Astrocyte of the spinal cord (primary cell): ENCODE measurements around the gene FAM240B.

Experiments used
- DNase-seq: peaks from one replicate; pipeline ENCODE4 v3.0.0; 2011; ENCODE audit warnings: low read depth, low spot score
- H3K4me3 ChIP-seq: 2 replicates; pipeline ENCODE4 v1.5.1; 2011; ENCODE audit warnings: low read depth, mild to moderate bottlenecking, low read length, moderate library complexity
- in situ Hi-C: cut with HindIII; loops from 2 replicates; pipeline ENCODE4 v1.10.0; 2017; ENCODE audit warnings: low sequenced_read_pairs
- TF ChIP-seq, protein P1 (sequence below): IDR thresholded peaks from 2 replicates; pipeline ENCODE4 v1.5.1; 2012; ENCODE audit warnings: low read depth, mild to moderate bottlenecking, low read length, inconsistent platforms

FAM240B gene

GRCh38 chr9:38670542-38671371 lies 49.2 kb downstream of the FAM240B start:
- TF ChIP-seq, protein P1, sequence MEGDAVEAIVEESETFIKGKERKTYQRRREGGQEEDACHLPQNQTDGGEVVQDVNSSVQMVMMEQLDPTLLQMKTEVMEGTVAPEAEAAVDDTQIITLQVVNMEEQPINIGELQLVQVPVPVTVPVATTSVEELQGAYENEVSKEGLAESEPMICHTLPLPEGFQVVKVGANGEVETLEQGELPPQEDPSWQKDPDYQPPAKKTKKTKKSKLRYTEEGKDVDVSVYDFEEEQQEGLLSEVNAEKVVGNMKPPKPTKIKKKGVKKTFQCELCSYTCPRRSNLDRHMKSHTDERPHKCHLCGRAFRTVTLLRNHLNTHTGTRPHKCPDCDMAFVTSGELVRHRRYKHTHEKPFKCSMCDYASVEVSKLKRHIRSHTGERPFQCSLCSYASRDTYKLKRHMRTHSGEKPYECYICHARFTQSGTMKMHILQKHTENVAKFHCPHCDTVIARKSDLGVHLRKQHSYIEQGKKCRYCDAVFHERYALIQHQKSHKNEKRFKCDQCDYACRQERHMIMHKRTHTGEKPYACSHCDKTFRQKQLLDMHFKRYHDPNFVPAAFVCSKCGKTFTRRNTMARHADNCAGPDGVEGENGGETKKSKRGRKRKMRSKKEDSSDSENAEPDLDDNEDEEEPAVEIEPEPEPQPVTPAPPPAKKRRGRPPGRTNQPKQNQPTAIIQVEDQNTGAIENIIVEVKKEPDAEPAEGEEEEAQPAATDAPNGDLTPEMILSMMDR, result no peak
- H3K4me3 ChIP-seq, result no peak overlapping the region
- no peak for DNase-seq
- in situ Hi-C loops, result no loop called here

DNA sequence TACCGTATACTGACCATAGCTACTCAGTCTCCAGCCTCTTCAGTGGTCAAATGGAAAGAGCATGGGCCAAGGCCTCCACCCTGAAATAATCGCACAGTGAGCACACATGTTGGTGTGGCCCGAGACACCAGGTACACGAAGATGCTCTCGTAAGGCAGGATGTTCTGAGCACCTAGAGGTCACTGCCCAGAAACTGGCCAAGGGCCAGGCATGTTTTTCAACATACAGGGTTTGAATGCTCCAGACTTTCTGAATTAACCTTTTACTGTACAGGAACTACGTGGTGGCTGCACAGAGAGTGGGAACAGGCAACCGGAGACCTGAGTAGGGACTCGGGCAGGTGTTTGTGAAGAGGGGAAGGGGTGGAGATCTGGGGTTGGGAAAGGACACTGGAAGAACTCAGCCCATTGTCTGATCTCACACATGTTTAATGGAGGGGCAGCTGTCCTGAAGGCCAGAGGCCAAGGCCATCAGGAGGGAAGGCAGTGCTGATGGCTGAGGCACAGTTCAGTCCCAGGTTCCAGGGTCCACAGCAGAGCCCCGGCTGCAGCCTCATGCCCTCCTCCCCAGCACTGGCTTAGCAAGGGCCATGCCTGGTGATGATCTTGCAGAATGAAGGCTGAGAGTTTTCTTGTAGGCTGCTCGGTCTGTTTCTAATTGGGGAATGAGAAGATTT lies 51.0 kb downstream of the FAM240B start:
- no peak for DNase-seq
- in situ Hi-C loops, result no loop called here
- no peak overlapping the region for H3K4me3 ChIP-seq
- TF ChIP-seq, protein P1, result no peak

DNA sequence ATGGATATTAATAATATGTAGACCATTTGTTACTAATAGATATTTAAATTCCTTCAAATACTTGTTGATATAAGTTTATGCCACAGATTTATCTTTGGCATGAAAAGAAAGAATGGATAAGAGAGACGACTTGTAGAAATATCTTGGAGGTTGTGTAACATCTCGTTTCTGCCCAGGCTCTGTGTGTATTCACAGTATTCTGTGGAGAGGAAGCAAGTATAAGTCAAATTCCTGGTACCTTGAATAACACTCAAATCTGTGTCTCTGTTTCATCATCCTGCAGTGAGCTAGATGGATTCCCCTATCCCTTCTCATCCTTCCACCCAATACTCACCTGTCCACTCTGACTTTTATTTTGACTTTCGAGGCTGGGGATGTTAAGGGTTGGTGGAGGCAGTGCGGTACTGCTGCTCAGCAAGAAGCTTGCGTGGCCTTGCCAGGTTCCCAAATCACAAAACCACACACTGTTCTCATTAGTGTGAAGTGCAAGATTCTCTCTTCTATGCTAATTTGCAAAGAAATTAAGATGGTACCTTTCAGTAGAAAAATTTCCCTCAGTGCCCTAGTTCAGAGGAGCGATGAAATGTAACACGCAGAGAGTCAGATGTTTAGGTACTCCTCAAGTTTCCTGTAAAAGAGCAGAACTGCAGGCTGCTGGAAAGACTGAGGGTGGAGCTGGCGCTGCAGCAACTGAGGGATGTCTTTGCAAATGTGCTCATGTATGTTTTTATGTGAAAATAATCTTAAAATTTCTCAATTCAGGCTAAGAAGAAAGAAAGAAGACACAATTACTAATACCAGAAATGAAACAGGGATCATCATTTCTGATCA lies 57.0 kb downstream of the FAM240B start:
- no peak overlapping the region for H3K4me3 ChIP-seq
- TF ChIP-seq, protein P1, result peak; percentile 84
- peak; percentile 74 for DNase-seq
- in situ Hi-C loops, result no loop called here

DNA sequence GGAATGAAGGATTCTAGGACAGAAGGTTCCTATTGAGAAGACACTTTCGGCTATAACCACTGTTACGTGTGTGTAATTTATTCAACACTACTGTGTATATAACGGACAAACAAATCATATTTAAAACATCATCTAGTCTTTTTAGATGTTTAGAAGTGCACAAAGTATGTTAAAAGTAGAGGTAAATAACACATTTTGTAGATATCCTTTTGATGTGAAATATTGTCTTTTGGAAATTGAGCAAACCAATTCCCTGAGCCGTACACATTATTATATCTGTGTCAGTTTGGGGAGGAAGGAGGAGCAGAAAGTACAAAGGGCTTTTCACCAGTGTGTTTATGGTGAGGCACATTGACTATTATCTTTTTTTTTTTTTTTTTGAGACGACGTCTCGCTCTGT lies 60.4 kb downstream of the FAM240B start:
- TF ChIP-seq, protein P1, result no peak
- H3K4me3 ChIP-seq, result no peak overlapping the region
- no peak for DNase-seq
- in situ Hi-C loops, result no loop called here

DNA sequence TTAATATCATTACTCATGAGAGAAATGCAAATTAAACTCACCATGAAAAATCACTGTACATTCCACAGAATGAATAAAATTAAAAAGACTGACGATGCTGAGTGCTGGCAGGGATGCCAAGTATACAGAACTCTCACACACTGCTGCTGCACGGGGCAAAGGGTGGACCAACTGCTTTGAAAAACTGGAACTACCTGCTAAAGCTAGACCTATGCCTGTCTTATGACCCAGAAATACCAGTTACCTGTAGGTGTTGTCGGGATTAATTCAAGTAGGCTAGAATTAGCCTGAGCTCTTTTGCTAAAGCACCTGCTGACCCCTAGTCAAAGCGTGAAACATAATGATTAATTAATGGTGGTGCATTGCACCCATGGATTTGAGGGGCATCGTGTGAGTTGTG lies 63.0 kb downstream of the FAM240B start:
- no peak overlapping the region for H3K4me3 ChIP-seq
- TF ChIP-seq, protein P1, result no peak
- in situ Hi-C loops, result no loop called here
- DNase-seq, result no peak

DNA sequence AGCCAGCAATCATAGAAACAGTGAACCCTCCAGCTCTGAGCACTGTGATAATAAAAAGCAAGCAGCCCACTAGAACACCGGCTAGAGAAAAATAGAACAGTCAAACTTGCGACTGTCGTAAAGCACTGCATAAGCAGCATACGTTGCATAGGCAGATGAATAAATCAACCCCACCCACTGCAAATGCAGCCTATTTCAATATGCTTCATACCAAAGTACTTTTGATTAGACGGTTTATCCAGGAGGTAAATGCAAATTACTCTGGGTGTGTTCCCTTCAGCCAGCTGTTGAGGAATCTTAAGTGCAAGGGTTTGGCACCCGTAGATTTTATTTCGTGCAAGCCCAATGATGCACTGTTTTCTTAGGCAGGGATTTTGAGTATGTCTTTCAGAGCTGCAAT lies 67.4 kb downstream of the FAM240B start:
- no peak overlapping the region for H3K4me3 ChIP-seq
- TF ChIP-seq, protein P1, result no peak
- in situ Hi-C loops, result no loop called here
- DNase-seq, result no peak
